ENCODE measurements around the gene NNT. TPM values are rescaled to one million over a fixed set of nuclear protein-coding genes. Genes with fewer than 3 reads are reported as not detected.
"Not testable (repeated sequence)": the region's sequence is repeated elsewhere in the genome, so short reads cannot be mapped to it uniquely, and the experiment has no call there.

NNT gene
- total RNA-seq, 2 experiments from 2014 or later: 96.4 to 110 TPM

GRCh38 chr5:43691275-43691674 lies 88.3 kb downstream of the NNT start:
- H3K4me3 Mint-ChIP-seq: no peak overlapping the region
- POLR2A ChIA-PET: no interaction called here
- H3K27me3 Mint-ChIP-seq: no peaks in the 10 kb centered on the region
- DNase-seq: no peak
- H3K4me1 Mint-ChIP-seq: no peaks in the 10 kb centered on the region
- no peak overlapping the region for H3K27ac Mint-ChIP-seq
- H3K9me3 Mint-ChIP-seq: peaks cover 27% of the 10 kb centered on the region
- CTCF ChIA-PET: no interaction called here
- peaks cover 79% of the 10 kb centered on the region for H3K36me3 Mint-ChIP-seq (ENCODE audit: low read depth)

- POLR2A ChIA-PET: no interaction called here
- peaks cover 84% of the 10 kb centered on the region for H3K36me3 Mint-ChIP-seq (ENCODE audit: low read depth)
Observed at GRCh38 chr5:43691893-43692292, 88.9 kb downstream of the NNT start.

GRCh38 chr5:43693411-43693810 lies 90.4 kb downstream of the NNT start:
- Mint-ChIP-seq H3K4me1 (no peaks in the 10 kb centered on the region), H3K4me3 (no peak overlapping the region), H3K36me3 (ENCODE audit: low read depth) (peaks cover 82% of the 10 kb centered on the region), H3K9me3 (peaks cover 29% of the 10 kb centered on the region), H3K27ac (no peak overlapping the region), H3K27me3 (no peaks in the 10 kb centered on the region)
- no peak for DNase-seq
- ChIA-PET POLR2A (no interaction called here), CTCF (no interaction called here)

More at GRCh38 chr5:43691893-43692292, 88.9 kb downstream of the NNT start:
- no peaks in the 10 kb centered on the region for H3K4me1 Mint-ChIP-seq
- no peak overlapping the region for H3K4me3 Mint-ChIP-seq
- no peak for DNase-seq
- CTCF ChIA-PET: no interaction called here
- H3K9me3 Mint-ChIP-seq: peaks cover 27% of the 10 kb centered on the region
- H3K27ac Mint-ChIP-seq: no peak overlapping the region
- no peaks in the 10 kb centered on the region for H3K27me3 Mint-ChIP-seq

GRCh38 chr5:43694027-43694426 lies 91.0 kb downstream of the NNT start:
- peaks cover 76% of the 10 kb centered on the region for H3K36me3 Mint-ChIP-seq (ENCODE audit: low read depth)
- ChIA-PET POLR2A (no interaction called here), CTCF (interaction anchor here (0.7 kb wide), 1 partner anchor 388 kb away, joined by 3 read pairs; no protein-coding TSS in a partner anchor)
- no peak overlapping the region for H3K4me3 Mint-ChIP-seq
- H3K4me1 Mint-ChIP-seq: no peaks in the 10 kb centered on the region
- H3K27me3 Mint-ChIP-seq: no peaks in the 10 kb centered on the region
- DNase-seq: no peak
- H3K27ac Mint-ChIP-seq: no peak overlapping the region
- peaks cover 29% of the 10 kb centered on the region for H3K9me3 Mint-ChIP-seq

GRCh38 chr5:43696444-43696843 lies 93.5 kb downstream of the NNT start:
- H3K27me3 Mint-ChIP-seq, H3K4me3 Mint-ChIP-seq, H3K27ac Mint-ChIP-seq, DNase-seq, POLR2A ChIA-PET, CTCF ChIA-PET, H3K4me1 Mint-ChIP-seq: not testable (repeated sequence)
- H3K9me3 Mint-ChIP-seq: peaks cover 23% of the 10 kb centered on the region
- H3K36me3 Mint-ChIP-seq (ENCODE audit: low read depth): peaks cover 68% of the 10 kb centered on the region

- CTCF ChIA-PET: no interaction called here
Observed at GRCh38 chr5:43699910-43700309, 96.9 kb downstream of the NNT start.

GRCh38 chr5:43700601-43701000 lies 97.6 kb downstream of the NNT start:
- Mint-ChIP-seq H3K27me3 (no peaks in the 10 kb centered on the region), H3K4me3 (no peak overlapping the region), H3K9me3 (peaks cover 7% of the 10 kb centered on the region), H3K36me3 (ENCODE audit: low read depth) (peaks cover 62% of the 10 kb centered on the region), H3K27ac (no peak overlapping the region), H3K4me1 (no peaks in the 10 kb centered on the region)
- no peak for DNase-seq
- POLR2A ChIA-PET: no interaction called here
- CTCF ChIA-PET: no interaction called here

More at GRCh38 chr5:43699910-43700309, 96.9 kb downstream of the NNT start:
- H3K27me3 Mint-ChIP-seq: no peaks in the 10 kb centered on the region
- POLR2A ChIA-PET: no interaction called here
- H3K36me3 Mint-ChIP-seq (ENCODE audit: low read depth): peaks cover 62% of the 10 kb centered on the region
- no peak for DNase-seq
- H3K27ac Mint-ChIP-seq: no peak overlapping the region
- H3K4me1 Mint-ChIP-seq: no peaks in the 10 kb centered on the region
- no peak overlapping the region for H3K4me3 Mint-ChIP-seq
- H3K9me3 Mint-ChIP-seq: peaks cover 12% of the 10 kb centered on the region

- H3K4me3 Mint-ChIP-seq: no peak overlapping the region
- H3K27ac Mint-ChIP-seq: no peak overlapping the region
- H3K9me3 Mint-ChIP-seq: peaks cover 2% of the 10 kb centered on the region
- CTCF ChIA-PET: no interaction called here
- POLR2A ChIA-PET: no interaction called here
- H3K4me1 Mint-ChIP-seq: no peaks in the 10 kb centered on the region
- no peak for DNase-seq
- H3K36me3 Mint-ChIP-seq (ENCODE audit: low read depth): peaks cover 56% of the 10 kb centered on the region
- no peaks in the 10 kb centered on the region for H3K27me3 Mint-ChIP-seq
Observed at GRCh38 chr5:43701227-43701626, 98.2 kb downstream of the NNT start.

GRCh38 chr5:43702293-43702692 lies 99.3 kb downstream of the NNT start:
- CTCF ChIA-PET: no interaction called here
- H3K36me3 Mint-ChIP-seq (ENCODE audit: low read depth): peaks cover 51% of the 10 kb centered on the region

GRCh38 chr5:43702815-43703214 lies 99.8 kb downstream of the NNT start:
- Mint-ChIP-seq H3K4me1 (no peaks in the 10 kb centered on the region), H3K4me3 (no peak overlapping the region), H3K36me3 (ENCODE audit: low read depth) (peaks cover 45% of the 10 kb centered on the region), H3K27ac (no peak overlapping the region), H3K9me3 (no peaks in the 10 kb centered on the region), H3K27me3 (no peaks in the 10 kb centered on the region)
- ChIA-PET POLR2A (interaction anchor here (1.4 kb wide), 1 partner anchor 218 kb away, joined by 4 read pairs; no protein-coding TSS in a partner anchor), CTCF (no interaction called here)
- DNase-seq: no peak

More at GRCh38 chr5:43702293-43702692, 99.3 kb downstream of the NNT start:
- DNase-seq: no peak
- POLR2A ChIA-PET: interaction anchor here (1.4 kb wide), 1 partner anchor 218 kb away, joined by 4 read pairs; no protein-coding TSS in a partner anchor
- Mint-ChIP-seq H3K4me1 (no peaks in the 10 kb centered on the region), H3K4me3 (no peak overlapping the region), H3K27me3 (no peaks in the 10 kb centered on the region), H3K9me3 (peaks cover under 1% of the 10 kb centered on the region), H3K27ac (no peak overlapping the region)

GRCh38 chr5:43704243-43704642 lies 101.3 kb downstream of the NNT start:
- Mint-ChIP-seq H3K4me1 (no peaks in the 10 kb centered on the region), H3K4me3 (no peak overlapping the region), H3K27me3 (no peaks in the 10 kb centered on the region), H3K36me3 (ENCODE audit: low read depth) (peaks cover 45% of the 10 kb centered on the region), H3K27ac (no peak overlapping the region), H3K9me3 (no peaks in the 10 kb centered on the region)
- ChIA-PET POLR2A (no interaction called here), CTCF (no interaction called here)
- no peak for DNase-seq

GRCh38 chr5:43706576-43706975 lies 103.6 kb downstream of the NNT start:
- CTCF ChIA-PET, H3K4me3 Mint-ChIP-seq, H3K27me3 Mint-ChIP-seq, DNase-seq, H3K9me3 Mint-ChIP-seq, H3K27ac Mint-ChIP-seq, H3K4me1 Mint-ChIP-seq, POLR2A ChIA-PET: not testable (repeated sequence)
- peaks cover 30% of the 10 kb centered on the region for H3K36me3 Mint-ChIP-seq (ENCODE audit: low read depth)

- Mint-ChIP-seq H3K4me3 (no peak overlapping the region), H3K27me3 (no peaks in the 10 kb centered on the region), H3K36me3 (ENCODE audit: low read depth) (peaks cover 3% of the 10 kb centered on the region), H3K27ac (no peak overlapping the region), H3K9me3 (no peaks in the 10 kb centered on the region), H3K4me1 (no peaks in the 10 kb centered on the region)
- CTCF ChIA-PET: no interaction called here
- DNase-seq: no peak
- POLR2A ChIA-PET: no interaction called here
Observed at GRCh38 chr5:43711496-43711895, 108.5 kb downstream of the NNT start.

GRCh38 chr5:43712081-43712480 lies 109.1 kb downstream of the NNT start:
- H3K9me3 Mint-ChIP-seq: no peaks in the 10 kb centered on the region

GRCh38 chr5:43719783-43720182 lies 116.8 kb downstream of the NNT start:
- DNase-seq; H3K4me3 Mint-ChIP-seq; H3K27ac Mint-ChIP-seq; H3K9me3 Mint-ChIP-seq; H3K27me3 Mint-ChIP-seq; POLR2A ChIA-PET; H3K4me1 Mint-ChIP-seq; CTCF ChIA-PET; H3K36me3 Mint-ChIP-seq (ENCODE audit: low read depth): not testable (repeated sequence)

More at GRCh38 chr5:43712081-43712480, 109.1 kb downstream of the NNT start:
- no peaks in the 10 kb centered on the region for H3K36me3 Mint-ChIP-seq (ENCODE audit: low read depth)
- H3K27ac Mint-ChIP-seq: no peak overlapping the region
- no peaks in the 10 kb centered on the region for H3K27me3 Mint-ChIP-seq
- DNase-seq: no peak
- ChIA-PET POLR2A (no interaction called here), CTCF (no interaction called here)
- no peaks in the 10 kb centered on the region for H3K4me1 Mint-ChIP-seq
- no peak overlapping the region for H3K4me3 Mint-ChIP-seq
